ENCODE results near the gene LRP8.

Gene LRP8

GRCh38 chr1:53339736-53340635 lies 12.1 kb upstream of the LRP8 start:
- no peak overlapping the region for H3K4me3 ChIP-seq (ENCODE audit: low read length in 2 of 2)
- no peaks in the 10 kb centered on the region for H3K9me3 ChIP-seq (ENCODE audit: control insufficient read depth in 2 of 2, low read length in 2 of 2)
- no peaks in the 10 kb centered on the region for H3K4me1 ChIP-seq (ENCODE audit: control insufficient read depth in 2 of 2, insufficient read depth in 2 of 2, low read length in 2 of 2)
- no peak overlapping the region for H3K9ac ChIP-seq (ENCODE audit: low read depth in 1 of 2, low read length in 2 of 2)
- H3K27ac ChIP-seq (ENCODE audit: low read depth in 2 of 2, low read length in 2 of 2) = no peak overlapping the region
- no peaks in the 10 kb centered on the region for H3K36me3 ChIP-seq (ENCODE audit: control insufficient read depth in 2 of 2, insufficient read depth in 2 of 2, low read length in 2 of 2)
- no peaks in the 10 kb centered on the region for H3K27me3 ChIP-seq (ENCODE audit: control insufficient read depth in 2 of 2, insufficient read depth in 2 of 2, low read length in 2 of 2)

GRCh38 chr1:53338423-53338822 lies 10.6 kb upstream of the LRP8 start:
- no peak overlapping the region for H3K27ac ChIP-seq (ENCODE audit: low read depth in 2 of 2, low read length in 2 of 2)
- no peaks in the 10 kb centered on the region for H3K9me3 ChIP-seq (ENCODE audit: control insufficient read depth in 2 of 2, low read length in 2 of 2)
- H3K9ac ChIP-seq (ENCODE audit: low read depth in 1 of 2, low read length in 2 of 2) = no peak overlapping the region
- H3K4me1 ChIP-seq (ENCODE audit: control insufficient read depth in 2 of 2, insufficient read depth in 2 of 2, low read length in 2 of 2) = no peaks in the 10 kb centered on the region
- no peaks in the 10 kb centered on the region for H3K36me3 ChIP-seq (ENCODE audit: control insufficient read depth in 2 of 2, insufficient read depth in 2 of 2, low read length in 2 of 2)
- no peaks in the 10 kb centered on the region for H3K27me3 ChIP-seq (ENCODE audit: control insufficient read depth in 2 of 2, insufficient read depth in 2 of 2, low read length in 2 of 2)
- H3K4me3 ChIP-seq (ENCODE audit: low read length in 2 of 2) = no peak overlapping the region

- no peak overlapping the region for H3K27ac ChIP-seq (ENCODE audit: low read depth in 2 of 2, low read length in 2 of 2)
- H3K4me3 ChIP-seq (ENCODE audit: low read length in 2 of 2) = no peak overlapping the region
- no peaks in the 10 kb centered on the region for H3K9me3 ChIP-seq (ENCODE audit: control insufficient read depth in 2 of 2, low read length in 2 of 2)
- H3K36me3 ChIP-seq (ENCODE audit: control insufficient read depth in 2 of 2, insufficient read depth in 2 of 2, low read length in 2 of 2) = no peaks in the 10 kb centered on the region
- H3K27me3 ChIP-seq (ENCODE audit: control insufficient read depth in 2 of 2, insufficient read depth in 2 of 2, low read length in 2 of 2) = no peaks in the 10 kb centered on the region
- H3K9ac ChIP-seq (ENCODE audit: low read depth in 1 of 2, low read length in 2 of 2) = no peak overlapping the region
- no peaks in the 10 kb centered on the region for H3K4me1 ChIP-seq (ENCODE audit: control insufficient read depth in 2 of 2, insufficient read depth in 2 of 2, low read length in 2 of 2)
Measured at GRCh38 chr1:53337499-53337898, 9.6 kb upstream of the LRP8 start.

- no peaks in the 10 kb centered on the region for H3K36me3 ChIP-seq (ENCODE audit: control insufficient read depth in 2 of 2, insufficient read depth in 2 of 2, low read length in 2 of 2)
Measured at GRCh38 chr1:53336146-53336545, 8.3 kb upstream of the LRP8 start.

GRCh38 chr1:53335661-53336060 lies 7.8 kb upstream of the LRP8 start:
- Histone ChIP-seq H3K4me1 (ENCODE audit: control insufficient read depth in 2 of 2, insufficient read depth in 2 of 2, low read length in 2 of 2) (no peaks in the 10 kb centered on the region), H3K36me3 (ENCODE audit: control insufficient read depth in 2 of 2, insufficient read depth in 2 of 2, low read length in 2 of 2) (no peaks in the 10 kb centered on the region), H3K27ac (ENCODE audit: low read depth in 2 of 2, low read length in 2 of 2) (no peak overlapping the region), H3K4me3 (ENCODE audit: low read length in 2 of 2) (no peak overlapping the region), H3K9me3 (ENCODE audit: control insufficient read depth in 2 of 2, low read length in 2 of 2) (no peaks in the 10 kb centered on the region), H3K9ac (ENCODE audit: low read depth in 1 of 2, low read length in 2 of 2) (no peak overlapping the region), H3K27me3 (ENCODE audit: control insufficient read depth in 2 of 2, insufficient read depth in 2 of 2, low read length in 2 of 2) (no peaks in the 10 kb centered on the region)

More at GRCh38 chr1:53336146-53336545, 8.3 kb upstream of the LRP8 start:
- H3K4me1 ChIP-seq (ENCODE audit: control insufficient read depth in 2 of 2, insufficient read depth in 2 of 2, low read length in 2 of 2) = no peaks in the 10 kb centered on the region
- H3K9ac ChIP-seq (ENCODE audit: low read depth in 1 of 2, low read length in 2 of 2) = no peak overlapping the region
- H3K27me3 ChIP-seq (ENCODE audit: control insufficient read depth in 2 of 2, insufficient read depth in 2 of 2, low read length in 2 of 2) = no peaks in the 10 kb centered on the region
- no peak overlapping the region for H3K4me3 ChIP-seq (ENCODE audit: low read length in 2 of 2)
- no peaks in the 10 kb centered on the region for H3K9me3 ChIP-seq (ENCODE audit: control insufficient read depth in 2 of 2, low read length in 2 of 2)
- no peak overlapping the region for H3K27ac ChIP-seq (ENCODE audit: low read depth in 2 of 2, low read length in 2 of 2)

GRCh38 chr1:53334781-53335180 lies 6.9 kb upstream of the LRP8 start:
- Histone ChIP-seq H3K9me3 (ENCODE audit: control insufficient read depth in 2 of 2, low read length in 2 of 2) (no peaks in the 10 kb centered on the region), H3K4me1 (ENCODE audit: control insufficient read depth in 2 of 2, insufficient read depth in 2 of 2, low read length in 2 of 2) (no peaks in the 10 kb centered on the region), H3K27ac (ENCODE audit: low read depth in 2 of 2, low read length in 2 of 2) (no peak overlapping the region), H3K27me3 (ENCODE audit: control insufficient read depth in 2 of 2, insufficient read depth in 2 of 2, low read length in 2 of 2) (no peaks in the 10 kb centered on the region), H3K4me3 (ENCODE audit: low read length in 2 of 2) (no peak overlapping the region), H3K9ac (ENCODE audit: low read depth in 1 of 2, low read length in 2 of 2) (no peak overlapping the region), H3K36me3 (ENCODE audit: control insufficient read depth in 2 of 2, insufficient read depth in 2 of 2, low read length in 2 of 2) (no peaks in the 10 kb centered on the region)

GRCh38 chr1:53334312-53334711 lies 6.4 kb upstream of the LRP8 start:
- no peak overlapping the region for H3K9ac ChIP-seq (ENCODE audit: low read depth in 1 of 2, low read length in 2 of 2)
- H3K36me3 ChIP-seq (ENCODE audit: control insufficient read depth in 2 of 2, insufficient read depth in 2 of 2, low read length in 2 of 2) = no peaks in the 10 kb centered on the region
- H3K4me3 ChIP-seq (ENCODE audit: low read length in 2 of 2) = no peak overlapping the region
- H3K4me1 ChIP-seq (ENCODE audit: control insufficient read depth in 2 of 2, insufficient read depth in 2 of 2, low read length in 2 of 2) = no peaks in the 10 kb centered on the region
- no peaks in the 10 kb centered on the region for H3K9me3 ChIP-seq (ENCODE audit: control insufficient read depth in 2 of 2, low read length in 2 of 2)
- H3K27ac ChIP-seq (ENCODE audit: low read depth in 2 of 2, low read length in 2 of 2) = no peak overlapping the region
- H3K27me3 ChIP-seq (ENCODE audit: control insufficient read depth in 2 of 2, insufficient read depth in 2 of 2, low read length in 2 of 2) = no peaks in the 10 kb centered on the region

- Histone ChIP-seq H3K4me3 (ENCODE audit: low read length in 2 of 2) (no peak overlapping the region), H3K27me3 (ENCODE audit: control insufficient read depth in 2 of 2, insufficient read depth in 2 of 2, low read length in 2 of 2) (no peaks in the 10 kb centered on the region), H3K9ac (ENCODE audit: low read depth in 1 of 2, low read length in 2 of 2) (no peak overlapping the region), H3K27ac (ENCODE audit: low read depth in 2 of 2, low read length in 2 of 2) (no peak overlapping the region), H3K9me3 (ENCODE audit: control insufficient read depth in 2 of 2, low read length in 2 of 2) (no peaks in the 10 kb centered on the region), H3K36me3 (ENCODE audit: control insufficient read depth in 2 of 2, insufficient read depth in 2 of 2, low read length in 2 of 2) (no peaks in the 10 kb centered on the region), H3K4me1 (ENCODE audit: control insufficient read depth in 2 of 2, insufficient read depth in 2 of 2, low read length in 2 of 2) (no peaks in the 10 kb centered on the region)
Measured at GRCh38 chr1:53332833-53333232, 5.0 kb upstream of the LRP8 start.

GRCh38 chr1:53332186-53332564 lies 4.3 kb upstream of the LRP8 start:
- Histone ChIP-seq H3K36me3 (ENCODE audit: control insufficient read depth in 2 of 2, insufficient read depth in 2 of 2, low read length in 2 of 2) (no peaks in the 10 kb centered on the region), H3K9me3 (ENCODE audit: control insufficient read depth in 2 of 2, low read length in 2 of 2) (no peaks in the 10 kb centered on the region), H3K4me3 (ENCODE audit: low read length in 2 of 2) (no peak overlapping the region)

GRCh38 chr1:53331446-53332185 lies 3.7 kb upstream of the LRP8 start:
- Histone ChIP-seq H3K9ac (ENCODE audit: low read depth in 1 of 2, low read length in 2 of 2) (no peak overlapping the region), H3K36me3 (ENCODE audit: control insufficient read depth in 2 of 2, insufficient read depth in 2 of 2, low read length in 2 of 2) (no peaks in the 10 kb centered on the region), H3K27me3 (ENCODE audit: control insufficient read depth in 2 of 2, insufficient read depth in 2 of 2, low read length in 2 of 2) (no peaks in the 10 kb centered on the region), H3K4me3 (ENCODE audit: low read length in 2 of 2) (no peak overlapping the region), H3K9me3 (ENCODE audit: control insufficient read depth in 2 of 2, low read length in 2 of 2) (no peaks in the 10 kb centered on the region), H3K27ac (ENCODE audit: low read depth in 2 of 2, low read length in 2 of 2) (no peak overlapping the region), H3K4me1 (ENCODE audit: control insufficient read depth in 2 of 2, insufficient read depth in 2 of 2, low read length in 2 of 2) (peaks cover 5 to 6% of the 10 kb centered on the region in 2 donors)

More at GRCh38 chr1:53332186-53332564, 4.3 kb upstream of the LRP8 start:
- Histone ChIP-seq H3K27ac (ENCODE audit: low read depth in 2 of 2, low read length in 2 of 2) (no peak overlapping the region), H3K27me3 (ENCODE audit: control insufficient read depth in 2 of 2, insufficient read depth in 2 of 2, low read length in 2 of 2) (no peaks in the 10 kb centered on the region), H3K4me1 (ENCODE audit: control insufficient read depth in 2 of 2, insufficient read depth in 2 of 2, low read length in 2 of 2) (peaks cover under 1% of the 10 kb centered on the region in 2 donors), H3K9ac (ENCODE audit: low read depth in 1 of 2, low read length in 2 of 2) (no peak overlapping the region)

All from mucosa of rectum (tissue), 2 donors.